HG03432 (cell line): Measurements from ENCODE around the gene LRP1-AS.
A peak's percentile ranks its signal among the peaks of the same experiment; 100 is the strongest.

Experiments used
- ATAC-seq: cut with Tn5 transposase; IDR thresholded peaks from one replicate; pipeline ENCODE4 v1.9.1; 2021; ENCODE audit warnings: mild to moderate bottlenecking, moderate library complexity; ENCODE audit not compliant: unreplicated experiment

The LRP1-AS gene

GRCh38 chr12:57142121-57142520 lies 5.3 kb downstream of the LRP1-AS start:
- no peak for ATAC-seq

GRCh38 chr12:57141249-57141648 lies 6.2 kb downstream of the LRP1-AS start:
- no peak for ATAC-seq

GRCh38 chr12:57139796-57140649 lies 7.4 kb downstream of the LRP1-AS start:
- ATAC-seq: no peak

GRCh38 chr12:57138526-57139272 lies 8.7 kb downstream of the LRP1-AS start:
- ATAC-seq: no peak

- ATAC-seq: no peak
Measured at GRCh38 chr12:57135527-57136326, 11.7 kb downstream of the LRP1-AS start.

GRCh38 chr12:57134949-57135348 lies 12.5 kb downstream of the LRP1-AS start:
- ATAC-seq: no peak

- no peak for ATAC-seq
Measured at GRCh38 chr12:57133916-57134315, 13.5 kb downstream of the LRP1-AS start.

- ATAC-seq: no peak
Measured at GRCh38 chr12:57133013-57133569, 14.3 kb downstream of the LRP1-AS start.

GRCh38 chr12:57131896-57132744 lies 15.3 kb downstream of the LRP1-AS start:
- no peak for ATAC-seq

- no peak for ATAC-seq
Measured at GRCh38 chr12:57130941-57131340, 16.5 kb downstream of the LRP1-AS start.

GRCh38 chr12:57129889-57130288 lies 17.5 kb downstream of the LRP1-AS start:
- no peak for ATAC-seq

GRCh38 chr12:57129321-57129842 lies 18.0 kb downstream of the LRP1-AS start:
- ATAC-seq: no peak

- no peak for ATAC-seq
Measured at GRCh38 chr12:57128519-57129247, 18.7 kb downstream of the LRP1-AS start.

GRCh38 chr12:57127726-57128518 lies 19.5 kb downstream of the LRP1-AS start, which contains the start of gene LRP1:
Gene LRP1 (plus strand): TSS chr12:57128483. CDS start chr12:57128965, 482 bp downstream.
- peak; percentile 42 for ATAC-seq

- peak; percentile 45 for ATAC-seq
Measured at GRCh38 chr12:57127101-57127725, 20.2 kb downstream of the LRP1-AS start.

GRCh38 chr12:57126561-57126960 lies 20.9 kb downstream of the LRP1-AS start:
- no peak for ATAC-seq

- ATAC-seq: no peak
Measured at GRCh38 chr12:57126061-57126460, 21.4 kb downstream of the LRP1-AS start.
